Lower leg skin (tissue), 3 donors: ENCODE results near the gene GON7.
"Not testable (repeated sequence)": the region's sequence is repeated elsewhere in the genome, so short reads cannot be mapped to it uniquely, and the experiment has no call there.

Source experiments
- POLR2A ChIP-seq, 2 donors: fragments of 450-650 bp; IDR thresholded peaks; one replicate each; pipeline ENCODE4 v1.6.1; 2016 to 2017; ENCODE audit warnings: antibody characterized with exemption in 2 of 2, mild to moderate bottlenecking in 1 of 2, moderate library complexity in 1 of 2
- TF ChIP-seq, protein P1 (sequence below), 3 donors: fragments of 450-650 bp; IDR thresholded peaks; one replicate each; pipeline ENCODE4 v1.5.1; 2016; ENCODE audit warnings: antibody characterized with exemption in 3 of 3, mild to moderate bottlenecking in 3 of 3, moderate library complexity in 2 of 3

DNA sequence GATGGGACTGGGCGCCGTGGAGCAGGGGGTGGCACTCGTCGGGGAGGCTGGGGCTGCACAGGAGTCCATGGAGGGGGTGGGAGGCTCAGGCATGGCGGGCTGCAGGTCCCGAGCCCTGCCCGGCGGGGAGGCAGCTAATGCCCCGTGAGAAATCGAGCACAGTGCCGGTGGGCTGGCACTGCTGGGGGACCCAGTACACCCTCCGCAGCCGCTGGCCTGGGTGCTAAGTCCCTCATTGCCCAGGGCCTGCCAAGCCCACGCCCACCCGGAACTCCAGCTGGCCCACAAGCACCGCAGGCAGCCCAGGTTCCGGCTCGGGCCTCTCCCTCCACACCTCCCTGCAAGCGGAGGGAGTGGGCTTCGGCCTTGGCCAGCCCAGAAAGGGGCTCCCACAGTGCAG is 36.7 kb downstream of the GON7 start:
- TF ChIP-seq, protein P1, sequence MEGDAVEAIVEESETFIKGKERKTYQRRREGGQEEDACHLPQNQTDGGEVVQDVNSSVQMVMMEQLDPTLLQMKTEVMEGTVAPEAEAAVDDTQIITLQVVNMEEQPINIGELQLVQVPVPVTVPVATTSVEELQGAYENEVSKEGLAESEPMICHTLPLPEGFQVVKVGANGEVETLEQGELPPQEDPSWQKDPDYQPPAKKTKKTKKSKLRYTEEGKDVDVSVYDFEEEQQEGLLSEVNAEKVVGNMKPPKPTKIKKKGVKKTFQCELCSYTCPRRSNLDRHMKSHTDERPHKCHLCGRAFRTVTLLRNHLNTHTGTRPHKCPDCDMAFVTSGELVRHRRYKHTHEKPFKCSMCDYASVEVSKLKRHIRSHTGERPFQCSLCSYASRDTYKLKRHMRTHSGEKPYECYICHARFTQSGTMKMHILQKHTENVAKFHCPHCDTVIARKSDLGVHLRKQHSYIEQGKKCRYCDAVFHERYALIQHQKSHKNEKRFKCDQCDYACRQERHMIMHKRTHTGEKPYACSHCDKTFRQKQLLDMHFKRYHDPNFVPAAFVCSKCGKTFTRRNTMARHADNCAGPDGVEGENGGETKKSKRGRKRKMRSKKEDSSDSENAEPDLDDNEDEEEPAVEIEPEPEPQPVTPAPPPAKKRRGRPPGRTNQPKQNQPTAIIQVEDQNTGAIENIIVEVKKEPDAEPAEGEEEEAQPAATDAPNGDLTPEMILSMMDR (IDR thresholded peaks at IDR 0.05), result not testable (repeated sequence)
- not testable (repeated sequence) for TF ChIP-seq POLR2A (IDR thresholded peaks at IDR 0.05)
